SIG-M5 treated with dmso at 0.1 percent for 504 hours (cell line): Measurements from ENCODE around the gene ZNF516.

Experiments
- DNase-seq: peaks from one replicate; lab custom pipeline; 2025; ENCODE audit not compliant: unreplicated experiment; lab: John Stamatoyannopoulos, UW

ZNF516 gene

DNA sequence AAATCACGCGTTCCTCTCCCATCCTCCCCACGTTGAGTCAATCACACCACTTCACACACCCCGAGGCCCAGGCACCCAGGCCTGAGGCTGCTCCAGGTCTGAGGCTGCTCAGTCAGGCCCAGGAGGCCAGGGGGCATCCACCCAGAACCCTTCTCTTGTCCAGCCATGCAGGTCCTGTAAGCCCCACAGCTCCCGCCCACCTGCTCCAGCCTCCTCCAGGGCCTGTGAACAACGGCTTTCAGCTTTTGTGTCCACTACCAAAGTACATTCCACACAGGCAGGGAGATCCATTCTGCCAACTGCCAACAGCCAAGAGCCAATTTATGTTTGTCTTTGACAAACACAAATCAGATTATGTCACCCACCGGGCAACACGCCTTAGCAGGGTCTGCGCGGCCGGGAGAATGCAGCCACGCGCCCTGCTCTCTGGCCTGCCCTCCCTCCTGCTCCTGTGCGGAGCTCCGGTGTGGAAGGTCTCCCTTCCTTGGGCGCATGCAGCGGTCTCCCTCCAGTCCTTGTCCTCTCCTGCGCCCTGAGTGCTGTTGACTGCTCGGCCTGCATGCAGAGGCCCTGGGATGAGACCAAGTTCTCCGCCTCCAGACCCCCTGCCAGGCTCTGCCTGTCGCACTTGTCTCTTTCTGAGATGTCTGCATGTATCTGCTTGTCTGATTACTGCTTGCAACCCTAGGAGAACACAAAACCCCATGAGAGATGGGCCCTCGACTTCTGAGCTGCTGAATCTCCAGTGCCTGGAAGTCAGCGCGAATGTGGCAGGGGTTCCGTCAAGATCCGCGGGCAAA, 146.6 kb downstream of the ZNF516 start:
- no peak for DNase-seq

DNA sequence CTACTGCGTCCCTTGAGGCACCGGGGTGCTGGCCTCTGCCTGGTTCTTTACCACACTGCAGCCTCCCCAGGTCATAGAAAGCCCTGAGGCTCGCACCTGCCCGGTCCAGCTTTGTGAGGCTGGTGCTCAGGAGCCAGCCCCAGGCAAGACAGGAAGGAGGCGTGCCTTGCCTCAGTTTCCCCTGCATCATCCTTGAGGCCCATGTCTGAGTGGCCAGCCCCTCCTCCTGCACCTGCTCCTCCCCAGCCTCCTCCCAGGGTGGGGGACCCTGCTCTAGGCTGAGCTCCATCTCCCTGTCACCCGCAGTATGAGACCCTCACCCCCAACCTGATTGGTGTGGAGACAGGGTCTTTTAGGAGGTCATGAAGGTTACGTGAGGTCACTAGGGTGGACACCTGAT, 147.7 kb downstream of the ZNF516 start:
- no peak for DNase-seq

DNA sequence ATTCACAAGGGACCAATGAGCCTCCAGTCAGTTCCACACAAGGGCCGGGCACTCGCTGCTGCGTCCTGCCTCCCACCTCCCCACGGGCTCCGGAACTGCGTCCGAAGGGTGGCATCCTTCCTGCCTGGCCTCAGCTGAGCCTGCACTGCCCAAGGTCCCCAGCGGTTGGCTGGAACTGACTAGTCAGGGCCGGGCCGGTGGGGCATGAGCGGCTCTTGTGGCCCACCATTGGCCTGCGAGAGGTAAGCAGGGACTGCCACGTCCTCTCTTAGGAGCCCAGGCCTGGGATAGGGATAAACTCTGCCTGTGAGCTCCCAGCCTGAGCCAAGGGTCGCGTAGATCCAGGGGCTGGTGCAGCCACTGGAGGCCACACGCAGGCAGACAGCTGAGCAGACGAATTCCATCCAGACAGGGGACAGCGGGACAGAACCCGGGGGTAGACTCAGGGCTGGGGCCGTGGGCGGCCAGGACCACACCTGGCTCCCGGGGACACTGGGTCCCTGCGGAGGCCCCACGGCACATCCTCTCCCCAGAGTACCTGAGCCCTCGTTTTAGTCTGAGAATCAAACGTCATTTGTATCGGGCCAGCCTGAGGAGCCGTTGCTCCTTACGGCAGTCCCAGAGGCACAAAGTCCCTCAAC, 148.4 kb downstream of the ZNF516 start:
- DNase-seq, result no peak

DNA sequence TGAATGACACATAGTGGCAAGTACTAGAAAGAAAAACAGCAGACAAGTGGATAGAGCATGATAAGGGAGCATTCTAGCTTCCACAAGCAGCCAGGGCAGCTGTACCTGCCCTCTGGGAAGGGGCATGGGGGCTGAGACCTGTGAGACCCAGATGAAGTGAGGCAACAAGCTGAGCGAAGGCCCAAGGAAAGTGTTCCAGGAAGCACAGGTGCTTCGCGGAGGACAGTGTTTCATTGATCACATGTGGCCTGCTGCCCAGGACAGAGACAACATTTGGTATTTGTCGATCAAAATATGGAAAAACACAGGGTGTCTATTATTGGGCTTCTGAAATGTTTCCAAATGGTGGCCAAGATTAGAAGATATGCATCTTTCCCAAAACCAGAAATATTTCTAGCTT, 149.1 kb downstream of the ZNF516 start:
- DNase-seq, result no peak

DNA sequence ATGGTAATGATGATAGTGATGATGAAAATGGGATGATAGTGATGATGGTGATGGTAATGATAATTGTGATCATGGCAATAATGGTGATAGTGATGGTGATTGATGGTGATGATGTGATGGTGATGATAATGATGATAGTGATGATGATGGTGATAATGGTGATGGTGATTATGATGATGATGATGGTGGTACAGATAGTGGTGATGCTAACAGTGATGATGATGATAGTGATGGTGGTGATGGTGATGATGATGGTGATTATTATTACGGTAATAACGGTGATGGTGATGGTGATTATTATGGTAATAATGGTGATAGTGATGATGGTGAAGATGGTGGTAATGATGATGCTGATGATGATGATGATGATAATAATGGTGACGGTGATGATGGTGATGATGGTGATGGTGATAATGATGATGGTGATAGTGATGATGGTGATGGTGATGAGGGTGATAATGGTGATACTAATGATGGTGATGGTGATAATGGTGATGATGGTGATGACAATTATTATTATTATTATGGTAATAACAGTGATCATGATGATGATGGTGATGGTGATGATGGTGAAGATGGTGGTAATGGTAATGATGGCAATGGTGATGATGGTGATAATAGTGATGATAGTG, 151.0 kb downstream of the ZNF516 start:
- DNase-seq, result no peak

DNA sequence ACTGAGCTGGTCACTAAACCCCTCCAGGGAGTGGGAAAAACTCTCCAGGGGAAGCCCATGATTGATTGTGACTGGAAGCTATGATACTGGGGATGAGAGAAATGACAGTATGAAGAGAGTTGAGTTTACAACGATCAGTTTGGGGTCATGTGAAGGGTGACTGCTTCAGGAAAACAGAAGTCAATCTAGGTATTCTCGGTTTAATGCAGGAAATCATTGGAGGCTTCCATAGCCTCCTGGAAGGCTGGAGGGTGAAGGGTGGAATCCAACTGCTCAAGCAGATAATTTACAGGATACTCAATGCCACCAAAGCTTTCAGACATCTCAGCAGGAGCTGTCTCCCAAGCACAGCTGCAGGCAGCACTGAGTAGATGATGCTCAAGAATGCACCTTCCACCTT, 154.6 kb downstream of the ZNF516 start:
- DNase-seq, result no peak

DNA sequence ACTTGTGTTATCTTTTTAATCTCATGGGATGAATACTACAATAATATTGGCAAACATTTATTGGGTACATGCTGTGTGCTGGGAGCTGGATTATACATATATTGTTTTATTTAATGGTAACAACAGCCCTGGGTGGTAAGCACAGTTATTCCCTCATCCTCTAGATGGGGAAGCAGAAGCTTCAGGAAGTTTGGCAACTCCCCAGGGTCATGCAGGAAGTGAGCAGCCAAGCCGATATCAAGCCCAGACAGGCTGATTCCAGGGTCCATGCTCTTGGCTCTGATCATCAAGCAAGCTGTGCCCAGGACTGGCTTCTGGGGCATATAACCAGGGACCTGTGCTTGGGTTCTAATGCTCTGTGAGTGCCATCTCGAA, 155.8 kb downstream of the ZNF516 start:
- no peak for DNase-seq

DNA sequence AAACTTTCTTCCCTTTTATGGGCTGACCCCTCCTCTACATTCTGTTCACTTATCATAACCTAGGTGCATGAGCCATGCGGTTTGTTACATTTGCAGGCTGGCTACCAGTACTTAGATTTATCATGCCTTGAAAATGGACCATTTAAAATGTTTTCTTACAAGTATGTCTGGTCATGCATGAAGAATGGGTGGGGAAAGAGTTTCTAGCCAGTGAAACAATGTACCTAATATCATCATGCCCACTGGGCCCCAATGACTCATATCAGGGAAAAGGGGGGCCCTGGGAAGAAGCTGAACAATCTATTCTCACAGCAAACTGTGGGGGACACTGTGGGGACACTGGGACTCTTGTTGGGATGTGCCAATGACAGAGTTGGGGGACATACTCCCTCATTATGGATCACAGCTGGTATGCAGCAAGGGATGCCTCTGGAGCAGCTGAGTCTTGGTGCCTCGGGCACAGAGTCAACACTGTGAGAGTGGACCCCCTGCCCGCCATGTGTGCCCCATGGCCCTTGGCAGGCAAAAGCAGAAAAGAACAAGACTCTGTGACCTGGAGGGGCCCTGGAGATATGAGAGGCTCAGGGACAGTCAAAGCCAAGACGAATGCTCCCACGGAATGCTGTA, 156.3 kb downstream of the ZNF516 start:
- DNase-seq, result no peak

DNA sequence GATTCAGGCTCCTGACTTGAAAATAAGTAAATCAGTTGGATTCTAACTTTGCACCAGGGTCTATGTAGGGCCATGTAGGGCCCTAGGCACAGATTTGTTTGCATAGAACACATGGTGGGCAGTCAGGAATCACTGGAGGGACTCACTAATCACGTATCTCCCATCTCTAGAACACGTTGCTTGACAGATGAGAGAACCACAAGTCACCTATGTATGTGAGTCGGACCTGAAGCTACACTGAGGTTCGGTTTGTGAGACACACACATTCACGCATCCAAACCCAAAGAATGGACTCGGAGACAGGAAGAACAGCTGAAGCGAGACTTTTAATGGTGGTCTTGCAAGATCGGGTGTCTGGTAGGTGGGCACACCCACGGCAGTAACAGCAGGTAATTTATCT, 157.0 kb downstream of the ZNF516 start:
- DNase-seq, result no peak

DNA sequence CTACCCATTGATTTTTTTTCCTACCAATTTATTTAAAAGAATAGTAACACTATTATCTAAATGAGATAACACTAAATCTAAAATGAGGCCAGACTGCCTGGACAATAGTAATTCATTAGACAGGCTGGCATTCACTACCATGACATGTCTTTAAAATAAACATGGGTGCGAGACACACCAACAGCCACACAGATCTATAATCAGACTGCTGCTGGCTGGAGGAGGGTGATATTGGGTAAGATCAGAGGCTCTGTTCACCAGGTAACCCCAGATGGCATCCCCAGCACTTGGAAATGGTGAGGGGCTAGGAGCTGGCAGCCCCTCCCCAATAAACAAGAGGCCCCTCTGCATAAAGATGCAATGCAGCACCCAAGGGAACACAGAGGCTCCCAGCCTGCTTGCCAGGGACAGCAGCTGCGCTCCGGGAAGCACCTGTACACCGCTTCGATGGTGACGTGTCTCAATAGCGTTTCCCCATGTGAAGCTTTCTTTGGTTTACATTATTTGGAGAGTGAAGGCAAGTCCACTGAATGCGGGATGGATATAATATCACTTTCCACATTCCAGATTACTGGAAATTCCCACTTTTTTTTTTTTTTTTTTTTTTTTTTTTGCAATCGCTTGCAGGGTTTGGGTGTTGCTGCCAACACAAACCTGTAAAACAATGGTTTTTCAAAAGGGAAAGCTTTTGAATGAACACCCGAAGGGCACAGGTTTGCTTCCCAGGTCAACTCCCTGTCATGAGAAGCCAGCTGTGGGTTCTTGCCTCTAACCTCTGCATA, 159.0 kb downstream of the ZNF516 start:
- DNase-seq, result no peak

DNA sequence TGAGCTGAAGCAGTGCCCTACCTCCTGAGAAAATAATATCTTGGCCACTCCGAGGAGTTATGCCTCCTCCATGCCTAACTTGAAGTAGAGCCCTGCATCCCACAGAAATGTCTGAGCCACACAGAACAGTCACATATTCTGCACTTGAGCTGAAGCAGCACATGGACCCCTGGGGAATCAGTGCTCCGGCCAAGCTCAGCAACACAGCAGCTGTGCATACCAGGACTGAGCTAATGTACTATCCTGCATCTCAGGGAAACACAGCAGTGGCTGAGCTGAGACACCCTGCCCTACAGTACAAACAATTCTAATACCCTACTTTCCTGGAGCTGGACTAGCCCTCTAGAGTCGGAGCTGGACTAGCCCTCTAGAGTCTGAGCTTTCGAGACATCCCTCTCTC, 166.9 kb downstream of the ZNF516 start:
- no peak for DNase-seq

DNA sequence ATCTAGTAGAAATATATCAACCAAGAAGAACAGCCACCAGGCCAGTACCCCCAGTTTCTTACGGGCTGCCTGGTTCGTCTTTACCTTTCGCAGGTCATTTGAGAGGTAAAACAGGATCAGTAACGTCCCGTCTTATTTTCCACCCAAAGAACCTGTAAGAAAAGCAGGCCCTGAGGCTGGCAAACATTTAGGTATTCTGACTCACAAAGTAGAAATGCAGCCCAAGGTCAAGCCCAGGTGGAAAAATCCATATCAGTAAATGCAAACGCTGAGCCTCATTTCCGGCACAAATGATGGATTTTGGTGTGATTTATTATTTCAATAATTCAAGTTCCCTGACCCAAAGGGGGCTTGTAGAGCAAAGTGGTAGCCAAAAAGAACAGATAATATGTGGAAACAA, 171.2 kb downstream of the ZNF516 start:
- DNase-seq, result no peak

DNA sequence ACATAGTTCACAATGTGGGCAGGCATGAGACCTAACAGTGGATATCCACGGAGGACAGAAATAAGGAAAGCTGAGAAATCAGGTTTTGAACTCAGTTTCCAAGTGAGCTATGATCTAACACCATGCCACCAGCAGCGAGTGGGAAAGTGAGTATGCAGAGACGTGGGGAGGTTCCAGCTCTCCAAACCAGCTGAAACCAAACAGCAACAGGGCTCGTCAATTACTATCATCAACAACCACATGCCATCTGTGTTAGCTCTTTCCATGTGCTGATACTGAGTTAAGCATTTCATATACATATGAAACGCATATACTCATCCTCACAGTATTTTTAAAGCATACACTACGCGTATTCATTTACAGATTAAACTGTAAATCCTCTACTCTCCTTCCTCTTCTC, 172.4 kb downstream of the ZNF516 start:
- DNase-seq, result no peak

DNA sequence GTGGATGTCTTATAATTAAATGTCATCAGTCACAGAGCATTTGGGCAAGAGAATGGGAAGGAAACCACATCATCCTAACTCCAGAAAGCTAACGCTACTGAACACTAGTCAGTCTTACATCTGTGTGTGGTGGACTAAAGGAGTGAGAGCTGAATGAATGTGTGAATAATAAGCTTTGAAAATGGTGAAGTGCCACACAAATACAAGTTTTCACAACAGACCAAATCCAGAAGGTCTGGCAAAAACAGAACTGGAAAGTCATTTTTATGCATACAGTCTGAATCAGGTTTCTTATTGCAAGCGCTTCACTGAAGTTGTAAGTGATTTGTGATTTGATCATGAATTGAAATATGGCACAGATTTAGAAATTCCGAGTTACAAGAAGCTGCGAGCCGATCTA, 175.7 kb downstream of the ZNF516 start:
- DNase-seq, result no peak

DNA sequence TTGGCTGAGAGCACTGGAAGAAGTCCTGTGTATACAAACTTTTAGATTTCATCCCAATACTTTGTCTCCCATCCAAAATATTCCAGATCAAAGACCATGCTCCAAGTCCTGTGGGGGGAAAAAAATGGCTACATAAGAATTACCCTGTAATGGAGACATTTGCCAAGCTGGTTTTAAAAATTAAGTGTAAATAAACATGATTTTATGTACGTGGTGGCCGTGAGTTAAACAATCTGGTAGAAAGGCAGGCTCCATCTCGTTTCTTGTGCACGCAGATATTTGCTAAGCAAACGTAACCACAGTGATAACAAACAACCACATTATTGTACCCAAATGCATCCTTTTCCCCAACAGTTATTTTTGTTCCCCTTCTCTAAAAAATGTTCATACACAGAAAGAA, 176.4 kb downstream of the ZNF516 start:
- DNase-seq, result no peak

DNA sequence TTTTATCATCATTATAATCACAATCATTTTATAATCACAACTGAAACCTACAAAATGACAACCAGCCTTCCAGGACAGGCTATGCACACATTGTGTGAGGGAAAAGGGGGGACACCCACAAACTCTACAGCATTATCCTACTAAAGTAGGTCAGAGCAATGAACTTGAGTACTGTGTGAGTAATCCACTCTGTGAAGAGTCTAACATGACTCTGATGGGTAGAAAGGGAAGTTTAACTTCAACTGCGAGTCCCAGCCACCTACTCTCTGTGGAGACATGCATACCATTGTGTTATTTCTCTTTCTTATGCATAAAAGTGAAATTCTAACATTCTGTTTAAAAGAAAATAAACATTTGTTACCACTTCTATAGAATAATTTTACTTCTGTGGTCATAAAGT, 177.9 kb downstream of the ZNF516 start:
- DNase-seq, result no peak

DNA sequence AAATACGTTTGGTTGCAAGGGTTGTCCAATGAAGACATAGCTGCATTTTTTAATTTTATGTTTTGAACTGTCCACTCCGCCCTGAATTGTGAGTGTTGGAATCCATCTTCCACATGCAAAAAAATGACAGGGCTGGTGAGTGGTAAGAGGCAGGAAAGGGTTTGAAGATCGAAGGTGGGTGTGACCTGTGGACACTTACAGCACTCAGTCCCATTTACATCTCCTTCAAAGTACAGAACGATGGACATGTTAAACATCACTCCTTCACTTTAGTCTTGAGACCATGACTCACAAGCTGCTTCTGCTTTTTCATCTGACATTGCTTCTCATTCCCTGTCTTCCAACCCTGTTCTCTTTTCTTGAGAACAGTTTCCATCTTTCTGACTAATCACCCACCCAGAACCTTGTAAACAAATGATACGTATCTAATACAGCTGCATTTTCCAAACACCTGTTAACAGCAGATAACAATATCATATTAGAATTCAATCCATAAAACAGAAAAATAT, 179.3 kb downstream of the ZNF516 start:
- DNase-seq, result peak; percentile 41

DNA sequence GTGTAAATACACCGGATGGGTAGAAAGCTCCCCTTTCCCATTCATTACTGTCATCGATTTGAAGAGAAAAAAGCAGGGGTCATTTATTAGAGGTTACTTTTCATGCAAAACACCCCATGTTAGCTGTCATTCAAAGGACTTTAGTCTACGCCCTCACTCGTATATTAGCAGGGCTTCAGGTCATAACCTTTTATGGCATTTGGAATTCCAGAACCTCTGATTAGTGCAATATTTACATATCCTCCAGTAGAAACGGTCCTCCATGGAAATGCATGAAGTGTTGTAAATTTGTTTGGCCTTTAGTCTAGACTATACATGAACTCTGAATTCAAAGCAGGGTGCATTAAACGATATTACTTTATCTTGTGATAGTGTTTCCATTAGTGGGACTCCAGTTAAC, 180.5 kb downstream of the ZNF516 start:
- no peak for DNase-seq

DNA sequence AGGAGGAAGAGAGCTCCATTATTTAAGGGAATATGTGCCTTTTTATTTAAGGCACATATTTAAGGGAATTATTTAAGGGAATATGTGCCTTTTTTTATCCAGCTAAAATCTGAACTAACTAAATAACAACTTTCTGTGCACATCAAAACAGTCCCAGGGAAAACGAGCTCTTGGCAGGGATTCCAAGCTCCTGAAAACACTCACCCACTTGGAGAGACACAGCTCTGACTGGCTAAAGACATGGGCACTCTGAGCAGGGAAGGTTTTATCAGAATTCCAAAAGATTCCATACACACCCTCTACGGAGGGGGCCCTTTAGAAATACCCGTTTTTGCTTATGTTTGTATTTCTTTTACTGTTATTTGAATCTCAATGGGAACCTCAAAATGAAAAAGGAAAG, 181.0 kb downstream of the ZNF516 start:
- DNase-seq, result no peak
